ENCODE results near the gene PPIP5K2.
"Not testable (repeated sequence)": the region's sequence is repeated elsewhere in the genome, so short reads cannot be mapped to it uniquely, and the experiment has no call there.

PPIP5K2 gene

DNA sequence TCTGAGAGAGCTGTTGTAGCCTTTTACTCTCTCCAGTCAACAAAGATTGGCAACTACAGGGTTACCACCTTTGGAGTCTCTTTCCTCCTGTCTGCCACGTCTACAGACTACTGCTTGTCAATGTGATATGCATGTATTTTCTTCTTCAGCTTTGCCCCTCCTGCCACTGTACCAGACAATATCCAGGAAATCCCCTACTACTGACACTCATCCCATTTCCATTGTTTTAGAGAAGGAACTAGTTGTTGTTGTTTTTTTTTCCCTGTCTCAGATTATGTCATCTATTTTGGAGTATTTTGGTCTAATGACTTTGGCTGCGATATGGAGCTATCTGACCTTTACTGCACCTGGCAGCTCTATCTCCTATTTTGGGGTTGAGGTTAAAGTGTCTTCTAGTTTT, 88.4 kb downstream of the PPIP5K2 start:
- DNase-seq (ENCODE audit: low spot score): no peak

DNA sequence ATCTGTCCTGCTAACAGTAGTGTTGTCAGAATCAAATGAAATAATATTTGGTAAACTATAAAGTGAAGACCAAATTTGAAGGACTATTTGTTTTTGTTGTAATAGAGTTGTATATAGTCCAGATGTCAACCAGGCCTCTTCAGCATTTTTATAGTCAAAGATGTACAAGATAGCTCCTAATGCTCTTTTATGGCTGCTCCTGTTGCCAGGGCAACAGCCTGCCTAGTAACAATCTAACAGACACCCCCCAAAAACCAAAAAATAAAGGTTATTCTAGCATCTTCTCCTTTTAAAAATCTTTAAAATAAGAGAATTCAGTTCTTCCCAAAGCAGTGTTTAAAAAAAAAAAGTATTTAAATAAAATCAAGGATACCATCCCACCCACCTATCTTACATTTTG, 89.0 kb downstream of the PPIP5K2 start:
- DNase-seq (ENCODE audit: low spot score): no peak

DNA sequence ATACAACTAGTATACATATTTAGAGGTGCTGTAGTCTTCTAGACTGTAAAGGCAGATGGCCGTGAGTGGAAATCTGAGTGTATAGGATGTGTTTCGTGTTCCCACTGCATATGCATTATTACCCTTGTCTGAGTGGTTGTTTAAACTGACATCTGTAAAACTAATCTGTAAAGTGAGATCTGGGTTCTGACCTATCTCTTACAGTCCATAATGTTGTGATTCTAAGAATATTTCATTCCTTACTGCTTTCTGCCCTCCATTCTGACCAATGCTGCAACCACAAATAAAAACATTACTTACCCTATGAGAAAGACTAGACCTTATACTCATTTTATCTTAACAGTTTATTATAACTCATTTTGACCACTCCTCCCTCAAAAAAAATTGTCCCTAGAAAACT, 90.9 kb downstream of the PPIP5K2 start:
- DNase-seq (ENCODE audit: low spot score): no peak

DNA sequence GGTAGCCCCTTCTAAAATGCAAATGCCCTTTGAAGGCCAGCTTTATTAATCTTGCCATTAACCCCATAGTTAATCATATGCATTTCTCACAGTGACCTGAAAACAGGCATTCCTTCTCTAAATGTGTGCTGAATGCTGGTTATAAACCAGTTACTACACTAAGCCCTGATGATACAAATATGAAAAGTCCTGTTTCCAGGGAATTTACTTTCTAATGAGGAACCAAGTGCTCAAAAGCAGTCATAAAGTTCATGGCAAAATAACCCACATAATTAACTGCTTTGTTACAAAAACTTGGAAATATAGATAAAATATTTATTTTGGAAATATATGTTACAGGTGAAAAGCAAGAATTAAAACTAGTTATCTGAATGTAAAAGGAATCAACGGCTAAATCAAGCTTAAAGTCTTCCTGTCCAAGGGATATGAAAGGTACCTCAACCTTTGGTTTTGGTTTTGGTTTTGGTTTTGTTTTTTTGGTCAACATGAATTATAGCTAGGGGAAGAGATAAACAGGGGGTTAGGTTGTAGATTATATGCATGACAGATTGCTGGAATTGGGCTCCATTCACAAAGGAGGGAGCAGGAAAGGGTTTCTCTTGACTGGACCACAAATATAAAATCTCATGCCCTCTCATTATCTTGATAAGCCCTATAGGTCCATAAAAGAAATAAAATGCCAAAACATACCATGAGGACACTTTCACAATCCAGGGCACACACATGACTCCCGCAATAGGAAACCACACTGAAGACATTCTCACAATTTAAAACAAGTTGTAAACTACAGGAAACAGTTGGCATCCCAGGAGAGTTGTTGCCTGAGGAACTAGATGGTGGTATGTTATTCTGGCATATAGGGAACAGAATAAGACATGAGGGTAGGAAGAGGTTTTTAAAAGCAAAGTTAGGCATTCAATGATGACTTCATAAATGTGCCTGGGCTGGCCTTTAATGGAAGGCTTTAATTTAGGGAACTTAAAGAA, 91.8 kb downstream of the PPIP5K2 start:
- no peak for DNase-seq (ENCODE audit: low spot score)

GRCh38 chr5:103216137-103216536, 96.0 kb downstream of the PPIP5K2 start:
- DNase-seq (ENCODE audit: low spot score): peak; percentile 4

- DNase-seq (ENCODE audit: low spot score): no peak
Observed at GRCh38 chr5:103216697-103217096, 96.6 kb downstream of the PPIP5K2 start.

DNA sequence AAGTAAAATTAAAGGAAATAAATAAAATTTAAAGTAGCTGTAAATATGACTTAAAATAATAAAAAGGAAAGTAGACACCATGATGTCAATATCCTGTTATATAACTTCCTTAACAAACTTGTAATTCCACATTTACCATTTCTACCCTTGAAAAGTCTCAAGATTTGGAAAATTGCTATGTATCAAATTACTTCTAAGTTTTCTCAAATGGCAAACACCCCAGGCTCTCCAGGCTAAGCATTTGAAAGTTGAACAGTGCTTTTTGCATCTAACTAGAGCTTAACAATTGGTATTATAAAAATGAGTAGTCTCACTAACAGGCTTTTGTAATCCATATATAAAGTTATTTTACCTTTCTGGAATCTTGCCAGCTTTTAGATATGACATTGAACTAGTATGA, 97.0 kb downstream of the PPIP5K2 start:
- no peak for DNase-seq (ENCODE audit: low spot score)

DNA sequence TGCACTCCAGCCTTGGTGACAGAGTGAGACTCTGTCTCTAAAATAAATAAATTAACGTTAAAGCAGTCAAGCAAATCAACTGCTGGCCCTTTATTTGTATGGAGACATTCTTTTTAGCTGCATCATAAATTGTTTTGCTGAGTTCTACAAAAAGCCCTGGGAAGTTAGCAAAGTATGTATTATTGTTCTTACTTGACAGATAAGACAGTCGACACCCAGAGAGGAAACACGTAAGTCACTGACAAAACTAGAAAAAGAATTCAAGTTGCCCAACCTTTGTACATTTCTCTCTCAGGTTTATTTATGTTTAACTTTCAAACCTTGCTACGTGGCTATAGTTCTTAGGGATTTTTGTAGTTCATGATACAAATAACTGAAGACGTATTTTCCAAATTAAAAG, 98.1 kb downstream of the PPIP5K2 start:
- DNase-seq (ENCODE audit: low spot score): no peak

DNA sequence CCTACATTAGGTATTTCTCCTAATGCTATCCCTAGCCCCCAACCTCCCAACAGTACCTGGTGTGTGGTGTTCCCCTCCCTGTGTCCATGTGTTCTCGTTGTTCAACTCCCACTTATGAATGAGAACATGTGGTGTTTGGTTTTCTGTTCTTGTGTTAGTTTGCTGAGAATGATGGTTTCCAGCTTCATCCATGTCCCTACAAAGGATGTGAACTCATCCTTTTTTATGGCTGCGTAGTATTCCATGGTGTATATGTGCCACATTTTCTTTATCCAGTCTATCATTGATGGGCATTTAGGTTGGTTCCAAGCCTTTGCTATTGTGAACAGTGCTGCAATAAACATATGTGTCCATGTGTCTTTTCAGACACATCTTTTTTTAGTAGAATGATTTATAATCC, 99.0 kb downstream of the PPIP5K2 start:
- DNase-seq (ENCODE audit: low spot score): not testable (repeated sequence)

GRCh38 chr5:103223031-103223955, 103.2 kb downstream of the PPIP5K2 start:
- no peak for DNase-seq (ENCODE audit: low spot score)

GRCh38 chr5:103224118-103224893, 104.2 kb downstream of the PPIP5K2 start:
- DNase-seq (ENCODE audit: low spot score): peak; percentile 29

GRCh38 chr5:103224894-103225246, 104.8 kb downstream of the PPIP5K2 start:
- DNase-seq (ENCODE audit: low spot score): no peak

GRCh38 chr5:103228061-103228460, 108.0 kb downstream of the PPIP5K2 start:
- DNase-seq (ENCODE audit: low spot score): no peak

GRCh38 chr5:103228588-103228987, 108.5 kb downstream of the PPIP5K2 start:
- DNase-seq (ENCODE audit: low spot score): no peak

DNA sequence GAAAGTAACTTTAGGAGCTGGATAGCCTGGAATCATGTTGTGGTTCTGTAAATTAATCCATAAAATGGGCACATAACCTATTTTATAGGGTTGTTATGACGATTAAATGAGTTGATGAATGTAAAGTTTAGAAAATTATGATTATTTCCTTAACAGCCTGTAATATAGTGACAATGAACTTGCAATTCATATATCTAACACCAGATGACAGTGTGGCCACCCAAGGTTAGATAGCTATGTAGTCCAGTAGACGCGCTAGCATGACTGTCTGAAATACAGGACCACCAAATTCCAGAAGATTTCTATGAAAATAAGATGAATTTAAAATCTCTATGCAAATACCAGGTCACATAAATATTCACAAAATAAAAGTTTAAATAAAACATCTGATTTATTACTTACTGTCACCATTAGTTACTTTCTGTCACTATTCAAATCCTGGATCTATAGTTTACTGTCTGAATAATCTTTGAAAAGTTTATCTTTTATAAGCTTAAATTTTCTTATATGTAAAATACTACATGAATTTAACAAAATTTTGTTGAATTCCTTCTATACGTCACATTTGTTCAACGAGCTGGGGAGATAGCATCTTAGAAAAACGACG, 112.4 kb downstream of the PPIP5K2 start:
- DNase-seq (ENCODE audit: low spot score): peak; percentile 18

- no peak for DNase-seq (ENCODE audit: low spot score)
Observed at GRCh38 chr5:103234239-103234975, 114.3 kb downstream of the PPIP5K2 start.

GRCh38 chr5:103235891-103236290, 115.8 kb downstream of the PPIP5K2 start:
- DNase-seq (ENCODE audit: low spot score): no peak

- DNase-seq (ENCODE audit: low spot score): no peak
Observed at GRCh38 chr5:103237778-103238177, 117.7 kb downstream of the PPIP5K2 start.

GRCh38 chr5:103243665-103244064, 123.6 kb downstream of the PPIP5K2 start:
- DNase-seq (ENCODE audit: low spot score): no peak

- no peak for DNase-seq (ENCODE audit: low spot score)
Observed at GRCh38 chr5:103244398-103244797, 124.3 kb downstream of the PPIP5K2 start.

- DNase-seq (ENCODE audit: low spot score): no peak
Observed at GRCh38 chr5:103245761-103246160, 125.7 kb downstream of the PPIP5K2 start.

Measured in HuH-7 (cell line).